Mucosa of stomach (tissue), 1 donor: Measurements from ENCODE around the gene C13orf46.
"Not testable (repeated sequence)": the region's sequence is repeated elsewhere in the genome, so short reads cannot be mapped to it uniquely, and the experiment has no call there.

Experiments
- H3K27me3 ChIP-seq: one replicate; pipeline ENCODE4 v1.7.0; 2013; ENCODE audit warnings: mild to moderate bottlenecking, low read length; ENCODE audit not compliant: control insufficient read depth, insufficient read depth
- H3K36me3 ChIP-seq: one replicate; pipeline ENCODE4 v1.7.0; 2013; ENCODE audit warnings: low read length; ENCODE audit not compliant: control insufficient read depth, insufficient read depth
- H3K4me1 ChIP-seq: one replicate; pipeline ENCODE4 v1.7.0; 2013; ENCODE audit warnings: mild to moderate bottlenecking, low read length; ENCODE audit not compliant: control insufficient read depth, insufficient read depth
- H3K4me3 ChIP-seq: one replicate; pipeline ENCODE4 v1.7.0; 2013; ENCODE audit warnings: low read length
- H3K9ac ChIP-seq: one replicate; pipeline ENCODE4 v1.7.0; 2013; ENCODE audit warnings: mild to moderate bottlenecking, low read length, moderate library complexity
- H3K9me3 ChIP-seq: one replicate; pipeline ENCODE4 v1.7.0; 2013; ENCODE audit warnings: mild to moderate bottlenecking, low read length, moderate library complexity; ENCODE audit not compliant: control insufficient read depth
- donor health status: Pancreatic carcinoma.

Gene C13orf46

GRCh38 chr13:113996081-113996911 is 22.4 kb upstream of the C13orf46 start:
- H3K4me1 ChIP-seq, result no peaks in the 10 kb centered on the region
- H3K9ac ChIP-seq, result no peak overlapping the region
- no peaks in the 10 kb centered on the region for H3K9me3 ChIP-seq
- no peaks in the 10 kb centered on the region for H3K36me3 ChIP-seq
- no peaks in the 10 kb centered on the region for H3K27me3 ChIP-seq
- no peak overlapping the region for H3K4me3 ChIP-seq

GRCh38 chr13:113995051-113995601 is 21.2 kb upstream of the C13orf46 start:
- Histone ChIP-seq H3K4me1 (no peaks in the 10 kb centered on the region), H3K9ac (no peak overlapping the region), H3K36me3 (no peaks in the 10 kb centered on the region), H3K9me3 (no peaks in the 10 kb centered on the region), H3K4me3 (no peak overlapping the region), H3K27me3 (no peaks in the 10 kb centered on the region)

DNA sequence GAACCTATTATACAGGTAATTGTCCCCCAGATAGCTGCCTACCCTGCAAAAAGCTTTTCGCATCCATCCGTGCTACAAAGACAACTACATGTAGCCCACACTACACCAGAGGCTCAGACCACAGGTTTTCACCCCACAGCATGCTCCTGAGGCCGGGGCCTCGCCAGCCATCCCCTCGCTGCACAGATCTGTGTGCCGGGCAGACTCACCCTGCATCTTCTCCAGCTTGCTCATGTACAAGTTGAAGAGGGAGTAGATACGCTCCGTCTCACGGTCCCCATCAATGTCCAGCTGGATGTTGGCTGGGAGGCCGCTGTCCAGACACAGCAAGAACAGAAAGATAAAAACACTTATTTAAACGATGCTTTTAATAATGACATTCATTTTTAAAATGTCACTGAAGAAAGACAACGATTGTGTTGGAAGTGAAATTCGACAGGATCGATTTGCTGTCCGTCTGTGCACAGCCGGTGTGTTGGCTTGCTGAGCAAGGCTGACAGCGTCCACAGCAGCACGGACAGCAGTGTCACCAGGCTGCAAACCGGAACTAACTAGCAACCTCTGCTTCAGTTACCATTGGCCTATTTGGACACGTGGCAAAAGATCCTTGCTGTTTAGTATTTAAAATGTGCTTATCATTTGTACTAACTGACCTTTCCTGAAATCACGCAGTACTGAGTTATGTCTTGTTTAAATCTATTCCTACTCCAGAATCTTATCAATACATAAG is 18.6 kb upstream of the C13orf46 start:
- H3K9ac ChIP-seq, result no peak overlapping the region
- no peaks in the 10 kb centered on the region for H3K9me3 ChIP-seq
- H3K4me3 ChIP-seq, result no peak overlapping the region
- H3K36me3 ChIP-seq, result no peaks in the 10 kb centered on the region
- no peaks in the 10 kb centered on the region for H3K4me1 ChIP-seq
- H3K27me3 ChIP-seq, result no peaks in the 10 kb centered on the region

DNA sequence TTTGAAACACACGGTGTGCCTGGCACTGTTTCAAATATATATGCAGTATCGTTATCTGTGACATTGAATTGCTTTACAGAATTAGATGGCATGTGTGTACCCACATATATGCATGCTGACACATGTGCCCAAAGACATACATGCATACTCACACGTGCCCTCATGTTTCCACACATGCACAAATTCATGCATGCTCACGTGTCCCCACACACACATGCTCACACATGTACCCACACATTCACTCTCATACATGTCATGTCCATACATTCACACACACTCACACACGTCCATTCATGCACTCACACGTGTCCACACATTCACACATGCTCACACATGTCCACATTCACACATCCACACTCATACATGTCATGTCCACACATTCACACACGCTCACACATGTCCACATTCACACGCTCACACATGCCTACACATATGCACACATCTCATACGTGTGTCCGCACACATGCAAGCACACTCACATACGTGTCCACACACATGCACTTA is 17.9 kb upstream of the C13orf46 start:
- H3K4me3 ChIP-seq, result no peak overlapping the region
- H3K4me1 ChIP-seq, result no peaks in the 10 kb centered on the region
- no peaks in the 10 kb centered on the region for H3K36me3 ChIP-seq
- H3K27me3 ChIP-seq, result no peaks in the 10 kb centered on the region
- H3K9ac ChIP-seq, result no peak overlapping the region
- no peaks in the 10 kb centered on the region for H3K9me3 ChIP-seq

- H3K4me3 ChIP-seq, result no peak overlapping the region
- H3K27me3 ChIP-seq, result no peaks in the 10 kb centered on the region
- H3K36me3 ChIP-seq, result no peaks in the 10 kb centered on the region
Measured at GRCh38 chr13:113991191-113991669, 17.4 kb upstream of the C13orf46 start.

GRCh38 chr13:113990321-113990837 is 16.5 kb upstream of the C13orf46 start:
- Histone ChIP-seq H3K4me3 (no peak overlapping the region), H3K4me1 (no peaks in the 10 kb centered on the region), H3K27me3 (no peaks in the 10 kb centered on the region), H3K9ac (no peak overlapping the region), H3K36me3 (no peaks in the 10 kb centered on the region), H3K9me3 (no peaks in the 10 kb centered on the region)

More at GRCh38 chr13:113991191-113991669, 17.4 kb upstream of the C13orf46 start:
- H3K9me3 ChIP-seq, result no peaks in the 10 kb centered on the region
- no peaks in the 10 kb centered on the region for H3K4me1 ChIP-seq
- H3K9ac ChIP-seq, result no peak overlapping the region

DNA sequence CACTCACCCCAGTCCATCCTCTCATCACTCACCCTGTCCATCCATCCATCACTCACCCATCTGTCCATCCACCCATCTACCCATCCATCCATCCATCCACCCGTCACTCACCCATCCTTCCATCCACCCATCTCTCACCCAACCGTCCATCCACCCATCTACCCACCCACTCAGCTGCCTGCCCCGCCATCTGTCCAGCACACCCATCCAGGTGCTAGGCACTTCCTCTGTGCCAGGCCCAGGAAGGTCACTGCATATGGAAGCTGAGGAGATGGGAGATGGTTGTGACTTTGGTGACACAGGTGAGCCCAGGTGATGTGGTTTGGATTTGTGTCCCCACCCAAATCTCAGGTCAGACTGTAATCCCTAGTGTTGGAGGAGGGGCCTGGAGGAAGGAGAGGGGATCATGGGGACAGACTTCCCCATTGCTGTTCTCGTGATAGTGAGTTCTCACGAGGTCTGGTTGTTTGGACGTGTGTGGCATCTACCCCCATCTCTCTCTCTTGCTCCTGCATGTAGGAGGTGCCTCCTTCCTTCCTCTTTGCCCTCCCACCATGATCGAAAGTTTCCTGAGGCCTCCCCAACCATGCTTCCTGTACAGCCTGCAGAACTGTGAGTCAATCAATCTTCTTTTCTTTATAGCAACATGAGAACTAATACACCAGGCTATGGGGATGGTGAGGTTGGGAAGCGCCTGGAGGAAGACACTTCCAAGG is 15.9 kb upstream of the C13orf46 start:
- Histone ChIP-seq H3K4me1 (no peaks in the 10 kb centered on the region), H3K9ac (no peak overlapping the region)

GRCh38 chr13:113988859-113989258 is 15.0 kb upstream of the C13orf46 start:
- H3K4me3 ChIP-seq, H3K4me1 ChIP-seq: not testable (repeated sequence)

More for the DNA sequence above, 15.9 kb upstream of the C13orf46 start:
- Histone ChIP-seq H3K36me3 (no peaks in the 10 kb centered on the region), H3K27me3 (no peaks in the 10 kb centered on the region), H3K9me3 (no peaks in the 10 kb centered on the region), H3K4me3 (no peak overlapping the region)

DNA sequence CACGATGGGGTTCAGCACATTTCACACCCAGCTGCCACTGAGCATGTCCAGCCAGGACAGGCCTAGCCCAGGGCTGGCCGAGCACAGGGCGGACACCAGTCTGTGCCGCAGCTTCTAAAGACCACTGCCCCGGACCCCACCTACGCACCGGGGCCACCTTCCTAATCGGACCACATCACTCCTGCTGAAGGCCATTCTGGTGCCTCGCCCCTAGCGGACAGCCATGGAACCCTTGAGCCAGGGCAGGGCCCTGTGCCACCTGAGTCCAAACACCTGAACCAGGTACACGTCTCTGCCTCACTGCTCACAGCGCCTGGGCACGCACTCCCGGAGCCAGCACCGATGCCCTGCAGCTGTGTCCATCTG is 8.4 kb upstream of the C13orf46 start:
- H3K4me3 ChIP-seq, result no peak overlapping the region
- H3K36me3 ChIP-seq, result no peaks in the 10 kb centered on the region
- no peaks in the 10 kb centered on the region for H3K9me3 ChIP-seq
- no peaks in the 10 kb centered on the region for H3K27me3 ChIP-seq
- peaks cover 28% of the 10 kb centered on the region for H3K4me1 ChIP-seq
- H3K9ac ChIP-seq, result no peak overlapping the region

More at GRCh38 chr13:113988859-113989258, 15.0 kb upstream of the C13orf46 start:
- not testable (repeated sequence) for H3K36me3 ChIP-seq, H3K9ac ChIP-seq, H3K27me3 ChIP-seq, H3K9me3 ChIP-seq

GRCh38 chr13:113981611-113982295 is 7.9 kb upstream of the C13orf46 start:
- H3K9me3 ChIP-seq, result no peaks in the 10 kb centered on the region
- peaks cover 33% of the 10 kb centered on the region for H3K4me1 ChIP-seq
- H3K4me3 ChIP-seq, result no peak overlapping the region
- no peaks in the 10 kb centered on the region for H3K27me3 ChIP-seq
- peak overlapping the region; percentile 26 for H3K9ac ChIP-seq
- H3K36me3 ChIP-seq, result no peaks in the 10 kb centered on the region

- Histone ChIP-seq H3K36me3 (no peaks in the 10 kb centered on the region), H3K9ac (peak overlapping the region; percentile 26), H3K9me3 (no peaks in the 10 kb centered on the region), H3K4me1 (peaks cover 36% of the 10 kb centered on the region), H3K4me3 (no peak overlapping the region), H3K27me3 (no peaks in the 10 kb centered on the region)
Measured at GRCh38 chr13:113981194-113981605, 7.3 kb upstream of the C13orf46 start.
